ENCODE data around the gene FHL2. TPM values are rescaled to one million over a fixed set of nuclear protein-coding genes. Genes with fewer than 3 reads are reported as not detected.

Gene FHL2
- total and polyA plus RNA-seq, 2 of the 13 experiments (the other 11 are each of a cell fraction or from before 2014, with no cell fraction given) = 1.9 to 74.8 TPM

- FAIRE-seq (no peak), DNase-seq (ENCODE audit: low spot score) (no peak), ATAC-seq (no peak)
- intact Hi-C loops (cut with micrococcal nuclease; ENCODE audit: unreplicated experiment) (no loop called here), in situ Hi-C loops (cut with HindIII; ENCODE audit: extremely low pct_ligation_motif_present, low pct_unique_long_range_greater_than_20kb) (loop anchor here (5.0 kb wide), 1 partner anchor 38 kb away; no protein-coding TSS in a partner anchor)
- Histone ChIP-seq H3K9me3 (ENCODE audit: low read length) (no peaks in the 10 kb centered on the region), H3K27ac (ENCODE audit: extremely low read length, insufficient read depth, low read length) (no peak overlapping the region), H3K9ac (ENCODE audit: insufficient read depth, low read depth, low read length) (no peak overlapping the region), H3K4me3 (replicated peaks in 1 of 3; ENCODE audit: insufficient read depth in 1 of 3, low read depth in 2 of 3, low read length in 3 of 3) (no peak overlapping the region), H3K4me2 (ENCODE audit: low read depth, low read length) (no peak overlapping the region), H3K36me3 (replicated peaks in 1 of 2; ENCODE audit: control insufficient read depth in 1 of 2, insufficient read depth in 2 of 2, low read length in 2 of 2) (no peaks in the 10 kb centered on the region), H3K79me2 (ENCODE audit: insufficient read depth, low read length) (no peaks in the 10 kb centered on the region), H3K4me1 (ENCODE audit: insufficient read depth, low read length) (peaks cover 15% of the 10 kb centered on the region), H2AFZ (ENCODE audit: low read length) (no peak overlapping the region), H4K20me1 (ENCODE audit: insufficient read depth, low read length) (no peaks in the 10 kb centered on the region), H3K27me3 (ENCODE audit: control insufficient read depth in 1 of 2, insufficient read depth in 2 of 2, low read length in 2 of 2) (peaks cover 1 to 46% of the 10 kb centered on the region in 2 experiments; a peak in 4 of 5 replicates)
- no peak for TF ChIP-seq MTF2 (CRISPR knock-in tag; IDR thresholded peaks at IDR 0.05; ENCODE audit: borderline replicate concordance)
- TF ChIP-seq NR2C2 (CRISPR knock-in tag; IDR thresholded peaks at IDR 0.05; ENCODE audit: borderline replicate concordance) = no peak
- TF ChIP-seq NBN (conservative IDR thresholded peaks at IDR 0.05) = no peak
- 16% methylated on average over 4 of the region's 4 CpGs for WGBS (ENCODE audit: low lambda C conversion rate)
- ChIA-PET CTCF (ENCODE audit: low intra/inter-chr PET ratio, low total read pairs) (no interaction called here), POLR2A (no interaction called here)
- no TSS peak for BruUV-seq (replicated peaks)
Observed at GRCh38 chr2:105410554-105410953, 11.7 kb upstream of the FHL2 start.

- Histone ChIP-seq H3K4me1 (ENCODE audit: insufficient read depth, low read length) (peaks cover 15% of the 10 kb centered on the region), H3K9ac (ENCODE audit: insufficient read depth, low read depth, low read length) (no peak overlapping the region), H3K4me2 (ENCODE audit: low read depth, low read length) (no peak overlapping the region), H3K4me3 (replicated peaks in 1 of 3; ENCODE audit: insufficient read depth in 1 of 3, low read depth in 2 of 3, low read length in 3 of 3) (no peak overlapping the region), H3K27me3 (ENCODE audit: control insufficient read depth in 1 of 2, insufficient read depth in 2 of 2, low read length in 2 of 2) (peaks cover 1 to 46% of the 10 kb centered on the region in 2 experiments; a peak in 4 of 5 replicates), H3K27ac (ENCODE audit: extremely low read length, insufficient read depth, low read length) (no peak overlapping the region), H3K9me3 (ENCODE audit: low read length) (no peaks in the 10 kb centered on the region), H4K20me1 (ENCODE audit: insufficient read depth, low read length) (no peaks in the 10 kb centered on the region), H2AFZ (ENCODE audit: low read length) (no peak overlapping the region), H3K79me2 (ENCODE audit: insufficient read depth, low read length) (no peaks in the 10 kb centered on the region), H3K36me3 (replicated peaks in 1 of 2; ENCODE audit: control insufficient read depth in 1 of 2, insufficient read depth in 2 of 2, low read length in 2 of 2) (no peaks in the 10 kb centered on the region)
- BruUV-seq (replicated peaks) = no TSS peak
- ChIA-PET POLR2A (interaction anchor here (1.0 kb wide), 1 partner anchor 13 kb away, joined by 3 read pairs; no protein-coding TSS in a partner anchor), CTCF (ENCODE audit: low intra/inter-chr PET ratio, low total read pairs) (no interaction called here)
- intact Hi-C loops (cut with micrococcal nuclease; ENCODE audit: unreplicated experiment) = no loop called here
- FAIRE-seq (no peak), DNase-seq (ENCODE audit: low spot score) (no peak), ATAC-seq (no peak; the same call in 2 of the 3 replicates)
- WGBS (ENCODE audit: low lambda C conversion rate) = 14% methylated on average over 6 of the region's 6 CpGs
- in situ Hi-C loops (cut with HindIII; ENCODE audit: extremely low pct_ligation_motif_present, low pct_unique_long_range_greater_than_20kb) = loop anchor here (5.0 kb wide), 1 partner anchor 37 kb away; no protein-coding TSS in a partner anchor
- TF ChIP-seq ZBTB10 (CRISPR knock-in tag; IDR thresholded peaks at IDR 0.05; ENCODE audit: borderline replicate concordance) (no peak), ZNF263 (CRISPR knock-in tag; IDR thresholded peaks at IDR 0.05) (no peak), ZNF138 (CRISPR knock-in tag; IDR thresholded peaks at IDR 0.05; ENCODE audit: low read depth) (no peak), ZNF850 (CRISPR knock-in tag; conservative IDR thresholded peaks at IDR 0.05) (no peak), TRIM24 (CRISPR knock-in tag; IDR thresholded peaks at IDR 0.05) (no peak), SNAPC4 (CRISPR knock-in tag; IDR thresholded peaks at IDR 0.05) (no peak), ZSCAN22 (CRISPR knock-in tag; IDR thresholded peaks at IDR 0.05) (no peak), TOE1 (CRISPR knock-in tag; IDR thresholded peaks at IDR 0.05) (no peak), JUNB (CRISPR knock-in tag; IDR thresholded peaks at IDR 0.05; ENCODE audit: borderline replicate concordance) (no peak)
Observed at GRCh38 chr2:105409717-105410116, 10.9 kb upstream of the FHL2 start.

All from HepG2 (cell line).